Mucosa of descending colon (tissue), 3 donors: ENCODE measurements around the gene ATRNL1. TPM values are rescaled to one million over a fixed set of nuclear protein-coding genes. Genes with fewer than 3 reads are reported as not detected.
A peak's percentile ranks its signal among the peaks of the same experiment; 100 is the strongest.
"Not testable (repeated sequence)": the region's sequence is repeated elsewhere in the genome, so short reads cannot be mapped to it uniquely, and the experiment has no call there.

Experiments
- ATAC-seq: fragments of 200-7000 bp; cut with Tn5 transposase; one replicate; pipeline ENCODE4 v1.9.1; 2020; ENCODE audit warnings: mild to moderate bottlenecking, moderate library complexity
- DNase-seq, 3 donors: peaks; one replicate each; pipeline ENCODE4 v3.0.0-alpha.2; 2020
- H3K36me3 ChIP-seq: fragments of 200-600 bp; one replicate; pipeline ENCODE4 v1.8.0; 2021; ENCODE audit warnings: low read depth, mild to moderate bottlenecking
- H3K4me1 ChIP-seq: fragments of 200-600 bp; one replicate; pipeline ENCODE4 v1.8.0; 2021; ENCODE audit warnings: low read depth, mild to moderate bottlenecking
- H3K4me3 ChIP-seq: fragments of 200-600 bp; one replicate; pipeline ENCODE4 v1.8.0; 2021; ENCODE audit warnings: mild to moderate bottlenecking
- H3K9me3 ChIP-seq: fragments of 200-600 bp; one replicate; pipeline ENCODE4 v1.8.0; 2021; ENCODE audit warnings: mild to moderate bottlenecking
- intact Hi-C, 2 donors: fragments of 100-400 bp; cut with DNase I in 1 of 2; cut with micrococcal nuclease in 1 of 2; formaldehyde crosslinking; loops; one replicate each; pipeline versions ENCODE4 v1.11.0 to v1.11.1; 2022; cut with DNase I, micrococcal nuclease
- total RNA-seq, 3 donors: library from RNA; stranded (reverse); fragmentation: NEBNext Ultra II Directional in 2 of 3; extraction: Animal tissue kit (Norgen Biotek cat#: 25700) in 2 of 3; gene quantifications; one replicate each; pipeline versions ENCODE4 v1.2.1 to v1.2.4, GENCODE V29; 2021 to 2023
- TF ChIP-seq, protein P1 (sequence below): fragments of 200-600 bp; IDR thresholded peaks from one replicate; pipeline ENCODE4 v1.8.0; 2022; ENCODE audit warnings: antibody characterized with exemption, mild to moderate bottlenecking
- donor health status: DM: no; HTN: no; CAD: no; lungs with moderate emphysema.
- donor health status: DM: no; HTN: no; CAD: no.
- donor health status: DM: no; HTN: yes; CAD: no.

Gene ATRNL1
- total RNA-seq, 3 donors from 2014 or later, result 0.58 to 61.7 (median 1.8) TPM

DNA sequence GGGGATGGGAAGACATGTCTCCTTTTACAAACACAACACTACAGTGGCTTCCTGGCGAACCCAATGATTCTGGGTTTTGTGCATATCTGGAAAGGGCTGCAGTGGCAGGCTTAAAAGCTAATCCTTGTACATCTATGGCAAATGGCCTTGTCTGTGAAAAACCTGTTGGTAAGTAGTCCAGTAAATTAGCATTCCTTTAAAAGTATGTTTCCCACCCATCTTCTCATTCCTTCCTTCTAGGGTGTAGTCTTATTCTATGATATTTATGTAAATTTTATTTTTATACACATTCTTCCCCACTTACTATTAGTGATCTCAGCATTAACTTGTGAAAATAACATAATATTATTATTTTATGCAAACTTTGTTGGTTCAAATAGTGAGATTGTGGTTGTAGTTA is 206.9 kb downstream of the ATRNL1 start:
- intact Hi-C loops, result no loop called here
- DNase-seq (no peak), ATAC-seq (no peak)
- H3K36me3 ChIP-seq, result no peaks in the 10 kb centered on the region
- TF ChIP-seq, protein P1, sequence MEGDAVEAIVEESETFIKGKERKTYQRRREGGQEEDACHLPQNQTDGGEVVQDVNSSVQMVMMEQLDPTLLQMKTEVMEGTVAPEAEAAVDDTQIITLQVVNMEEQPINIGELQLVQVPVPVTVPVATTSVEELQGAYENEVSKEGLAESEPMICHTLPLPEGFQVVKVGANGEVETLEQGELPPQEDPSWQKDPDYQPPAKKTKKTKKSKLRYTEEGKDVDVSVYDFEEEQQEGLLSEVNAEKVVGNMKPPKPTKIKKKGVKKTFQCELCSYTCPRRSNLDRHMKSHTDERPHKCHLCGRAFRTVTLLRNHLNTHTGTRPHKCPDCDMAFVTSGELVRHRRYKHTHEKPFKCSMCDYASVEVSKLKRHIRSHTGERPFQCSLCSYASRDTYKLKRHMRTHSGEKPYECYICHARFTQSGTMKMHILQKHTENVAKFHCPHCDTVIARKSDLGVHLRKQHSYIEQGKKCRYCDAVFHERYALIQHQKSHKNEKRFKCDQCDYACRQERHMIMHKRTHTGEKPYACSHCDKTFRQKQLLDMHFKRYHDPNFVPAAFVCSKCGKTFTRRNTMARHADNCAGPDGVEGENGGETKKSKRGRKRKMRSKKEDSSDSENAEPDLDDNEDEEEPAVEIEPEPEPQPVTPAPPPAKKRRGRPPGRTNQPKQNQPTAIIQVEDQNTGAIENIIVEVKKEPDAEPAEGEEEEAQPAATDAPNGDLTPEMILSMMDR, result no peak
- H3K9me3 ChIP-seq, result no peaks in the 10 kb centered on the region
- H3K4me1 ChIP-seq, result no peaks in the 10 kb centered on the region
- no peak overlapping the region for H3K4me3 ChIP-seq

DNA sequence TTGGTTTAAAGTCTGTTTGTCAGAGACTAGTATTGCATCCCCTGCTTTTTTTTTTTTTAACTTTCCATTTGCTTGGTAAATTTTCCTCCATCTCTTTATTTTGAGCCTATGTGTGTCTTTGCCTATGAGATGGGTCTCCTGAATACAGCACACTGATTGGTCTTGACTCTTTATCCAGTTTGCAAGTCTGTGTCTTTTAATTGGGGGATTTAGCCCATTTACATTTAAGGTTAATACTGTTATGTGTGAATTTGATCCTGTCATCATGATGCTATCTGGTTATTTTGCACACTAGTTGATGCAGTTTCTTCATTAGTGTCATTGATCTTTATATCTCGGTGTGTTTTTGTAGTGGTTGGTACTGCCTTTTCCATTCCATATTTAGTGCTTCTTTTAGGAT is 226.5 kb downstream of the ATRNL1 start:
- DNase-seq, H3K9me3 ChIP-seq, H3K4me3 ChIP-seq, H3K36me3 ChIP-seq, ATAC-seq, H3K4me1 ChIP-seq, intact Hi-C loops: not testable (repeated sequence)

GRCh38 chr10:115321360-115321759 is 228.2 kb downstream of the ATRNL1 start:
- peak; percentile 40 for ATAC-seq
- Histone ChIP-seq H3K4me1 (no peaks in the 10 kb centered on the region), H3K36me3 (no peaks in the 10 kb centered on the region), H3K4me3 (no peak overlapping the region), H3K9me3 (no peaks in the 10 kb centered on the region)
- intact Hi-C loops, result no loop called here
- TF ChIP-seq, protein P1, result no peak
- DNase-seq, result no peak

DNA sequence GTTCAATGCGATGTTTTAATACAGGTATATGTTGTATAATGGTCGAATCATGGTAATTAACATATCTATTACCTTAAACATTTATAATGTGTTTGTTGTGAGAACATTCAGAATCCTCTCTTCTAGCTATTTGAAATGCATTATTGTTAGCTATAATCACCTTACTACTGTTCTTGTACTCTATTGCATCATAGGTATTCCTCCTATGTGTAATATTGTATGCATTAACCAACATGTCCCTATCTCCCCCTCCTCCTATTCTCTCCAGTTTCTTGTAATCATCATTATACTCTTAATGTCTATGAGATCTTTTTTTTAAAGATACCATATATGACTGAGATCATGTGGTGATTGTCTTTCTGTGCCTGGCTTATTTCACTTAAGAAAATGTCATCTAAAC is 235.2 kb downstream of the ATRNL1 start:
- TF ChIP-seq, protein P1, result no peak
- DNase-seq, result no peak
- Histone ChIP-seq H3K36me3 (no peaks in the 10 kb centered on the region), H3K4me1 (no peaks in the 10 kb centered on the region), H3K4me3 (no peak overlapping the region), H3K9me3 (no peaks in the 10 kb centered on the region)
- intact Hi-C loops, result no loop called here
- no peak for ATAC-seq

DNA sequence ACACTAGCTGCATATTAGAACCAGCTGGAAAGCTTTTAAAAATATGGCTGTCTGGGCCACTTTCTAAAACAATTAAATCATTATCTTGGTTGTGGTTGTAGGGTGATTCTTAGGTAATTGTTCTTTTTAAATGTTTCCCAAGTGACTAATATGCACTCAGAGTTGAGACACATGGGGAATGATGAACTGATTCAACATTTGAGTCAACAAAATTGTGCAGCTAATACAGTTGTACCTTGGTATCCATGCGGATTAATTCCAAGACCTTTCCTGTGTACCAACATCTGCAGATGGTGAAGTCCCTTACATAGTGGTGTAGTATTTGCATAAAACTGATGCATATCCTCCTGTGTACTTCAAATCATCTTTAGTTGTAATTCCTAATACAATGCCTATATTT is 242.2 kb downstream of the ATRNL1 start:
- intact Hi-C loops, result no loop called here
- no peaks in the 10 kb centered on the region for H3K36me3 ChIP-seq
- TF ChIP-seq, protein P1, result no peak
- no peak overlapping the region for H3K4me3 ChIP-seq
- H3K4me1 ChIP-seq, result no peaks in the 10 kb centered on the region
- no peak for ATAC-seq
- DNase-seq, result no peak
- no peaks in the 10 kb centered on the region for H3K9me3 ChIP-seq

- peak in 1 of 3 donors; percentile 33 for DNase-seq
- intact Hi-C loops, result no loop called here
- ATAC-seq, result peak; percentile 46
Measured at GRCh38 chr10:115355162-115355760, 262.1 kb downstream of the ATRNL1 start.

DNA sequence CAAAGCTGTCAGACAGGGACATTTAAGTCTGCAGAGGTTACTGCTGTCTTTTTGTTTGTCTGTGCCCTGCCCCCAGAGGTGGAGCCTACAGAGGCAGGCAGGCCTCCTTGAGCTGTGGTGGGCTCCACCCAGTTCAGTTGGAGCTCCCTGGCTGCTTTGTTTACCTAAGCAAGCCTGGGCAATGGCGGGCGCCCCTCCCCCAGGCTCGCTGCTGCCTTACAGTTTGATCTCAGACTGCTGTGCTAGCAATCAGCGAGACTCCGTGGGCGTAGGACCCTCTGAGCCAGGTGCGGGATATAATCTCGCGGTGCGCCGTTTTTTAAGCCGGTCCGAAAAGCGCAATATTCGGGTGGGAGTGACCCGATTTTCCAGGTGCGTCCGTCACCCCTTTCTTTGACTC is 274.8 kb downstream of the ATRNL1 start:
- ATAC-seq, H3K4me1 ChIP-seq, H3K4me3 ChIP-seq, H3K36me3 ChIP-seq, H3K9me3 ChIP-seq, intact Hi-C loops, DNase-seq: not testable (repeated sequence)

More at GRCh38 chr10:115355162-115355760, 262.1 kb downstream of the ATRNL1 start:
- no peaks in the 10 kb centered on the region for H3K4me1 ChIP-seq
- TF ChIP-seq, protein P1, result no peak
- H3K9me3 ChIP-seq, result no peaks in the 10 kb centered on the region
- H3K4me3 ChIP-seq, result no peak overlapping the region
- no peaks in the 10 kb centered on the region for H3K36me3 ChIP-seq
